B cell (primary cell): ENCODE measurements around the gene MCUB. TPM values are rescaled to one million over a fixed set of nuclear protein-coding genes. Genes with fewer than 3 reads are reported as not detected.

Source experiments
- ATAC-seq: fragments of 200-7000 bp; cut with Tn5 transposase; one replicate; pipeline ENCODE4 v1.10.0; 2021; ENCODE audit warnings: low read depth, mild to moderate bottlenecking, moderate number of reproducible peaks, moderate library complexity
- CTCF ChIA-PET: fragments of 350-600 bp; sonication (Branson Sonifier 250); formaldehyde crosslinking; loops from one replicate; lab custom pipeline; 2021; ENCODE audit warnings: antibody characterized with exemption, inconsistent platforms; lab: Charles Lee
- POLR2A ChIA-PET: fragments of 350-600 bp; sonication (Branson Sonifier 250); formaldehyde crosslinking; loops from one replicate; lab custom pipeline; 2021; ENCODE audit warnings: antibody characterized with exemption; lab: Charles Lee
- DNase-seq: peaks from one replicate; pipeline ENCODE4 v3.0.0; 2013
- H2AFZ ChIP-seq: 2 replicates; pipeline ENCODE4 v1.6.1; 2012; ENCODE audit warnings: mild to moderate bottlenecking, low read depth, low read length; ENCODE audit not compliant: insufficient read depth, poor library complexity, severe bottlenecking
- H3K27ac ChIP-seq, 2 donors: 1 replicate in 1 of 2; 2 replicates in 1 of 2; pipeline ENCODE4 v1.5.1; 2012 to 2013; ENCODE audit warnings: low read length in 2 of 2, mild to moderate bottlenecking in 2 of 2, moderate library complexity in 1 of 2
- H3K27me3 ChIP-seq, 4 experiments: fragments of 200-600 bp in 1 of 4; sonication (generic) in 1 of 4; replicated peaks in 1 of 4; 1 replicate in 2 of 4; 2 replicates in 2 of 4; pipeline versions ENCODE4 v1.6.1 to v1.7.0; 2013 to 2016; ENCODE audit warnings: low read length in 3 of 4, mild to moderate bottlenecking in 2 of 4, mixed read lengths in 1 of 4, moderate library complexity in 1 of 4; ENCODE audit not compliant: insufficient read depth in 4 of 4, control insufficient read depth in 3 of 4; ENCODE audit errors: control extremely low read depth in 1 of 4
- H3K36me3 ChIP-seq, 2 experiments: replicated peaks in 1 of 2; 1 replicate in 1 of 2; 2 replicates in 1 of 2; pipeline versions ENCODE4 v1.6.1 to v1.7.1; 2013; ENCODE audit warnings: low read length in 1 of 2; ENCODE audit not compliant: insufficient read depth in 2 of 2, control insufficient read depth in 1 of 2; ENCODE audit errors: control extremely low read depth in 1 of 2, extremely low read depth in 1 of 2
- H3K4me1 ChIP-seq, 2 donors: fragments of 200-600 bp in 1 of 2; sonication (generic) in 1 of 2; 1 replicate in 1 of 2; 2 replicates in 1 of 2; pipeline versions ENCODE4 v1.5.1 to v1.6.1; 2013 to 2017; ENCODE audit warnings: low read length in 2 of 2; ENCODE audit not compliant: control insufficient read depth in 2 of 2, insufficient read depth in 2 of 2
- H3K4me2 ChIP-seq: replicated peaks from 2 replicates; pipeline ENCODE3; 2012; ENCODE audit warnings: mild to moderate bottlenecking, low read depth, low read length; ENCODE audit not compliant: poor library complexity, severe bottlenecking
- H3K4me3 ChIP-seq, 5 experiments: fragments of 200-600 bp in 1 of 5; sonication (generic) in 1 of 5; 1 replicate in 3 of 5; 2 replicates in 2 of 5; pipeline versions ENCODE4 v1.5.1 to v1.7.0; 2011 to 2016; ENCODE audit warnings: low read length in 4 of 5, mild to moderate bottlenecking in 4 of 5, low read depth in 2 of 5, control low read depth in 1 of 5, moderate library complexity in 1 of 5; ENCODE audit not compliant: insufficient read depth in 1 of 5; ENCODE audit errors: control extremely low read depth in 1 of 5, extremely low read depth in 1 of 5
- H3K79me2 ChIP-seq: fragments of 200-600 bp; sonication (generic); one replicate; pipeline ENCODE4 v1.6.0; 2016; ENCODE audit warnings: low read length; ENCODE audit not compliant: control insufficient read depth, insufficient read depth
- H3K9ac ChIP-seq: fragments of 200-600 bp; sonication (generic); 2 replicates; pipeline ENCODE4 v1.6.1; 2017; ENCODE audit warnings: mild to moderate bottlenecking, low read length, moderate library complexity
- H3K9me3 ChIP-seq, 3 donors: one replicate each; pipeline versions ENCODE4 v1.6.1 to v1.7.1; 2013; ENCODE audit warnings: low read length in 2 of 3; ENCODE audit not compliant: control insufficient read depth in 2 of 3, insufficient read depth in 1 of 3; ENCODE audit errors: control extremely low read depth in 1 of 3
- H4K20me1 ChIP-seq: 2 replicates; pipeline ENCODE4 v1.6.0; 2012; ENCODE audit warnings: mild to moderate bottlenecking, low read length; ENCODE audit not compliant: insufficient read depth, control insufficient read depth, poor library complexity, severe bottlenecking
- H3K27ac Mint-ChIP-seq: one replicate; pipeline ENCODE4 v1.8.0; 2021; ENCODE audit warnings: mixed read lengths
- H3K27me3 Mint-ChIP-seq: one replicate; pipeline ENCODE4 v1.8.0; 2021; ENCODE audit warnings: mixed read lengths
- H3K4me1 Mint-ChIP-seq: one replicate; pipeline ENCODE4 v1.8.0; 2021; ENCODE audit warnings: mixed read lengths
- H3K4me3 Mint-ChIP-seq: one replicate; pipeline ENCODE4 v1.8.0; 2021; ENCODE audit warnings: mixed read lengths
- H3K9me3 Mint-ChIP-seq: one replicate; pipeline ENCODE4 v1.8.0; 2022; ENCODE audit warnings: mixed read lengths; ENCODE audit not compliant: insufficient read depth
- EZH2 ChIP-seq: IDR thresholded peaks from 2 replicates; pipeline ENCODE4 v1.6.1; 2012; ENCODE audit warnings: borderline replicate concordance, low read depth, mild to moderate bottlenecking, moderate library complexity, low read length; ENCODE audit not compliant: insufficient read depth, poor library complexity, severe bottlenecking
- WGBS: methylation state at CpG from one replicate; pipeline ENCODE4 v1.1.5; 2013; ENCODE audit warnings: missing lambda C conversion rate; ENCODE audit not compliant: insufficient coverage; 5-methylcytosine and 5-hydroxymethylcytosine counted together
- intact Hi-C: fragments of 100-400 bp; cut with micrococcal nuclease; formaldehyde crosslinking; loops from one replicate; pipeline ENCODE4 v1.10.0; 2022
- polyA plus RNA-seq: library from polyadenylated mRNA; depleted of rRNA; stranded (reverse); fragments of >200 nt; gene quantifications from 2 replicates; pipeline ENCODE4 v1.2.3, GENCODE V29; 2012
- total RNA-seq, 2 donors: library from RNA; stranded (reverse); fragments of 120-200 nt in 1 of 2; gene quantifications; 1 replicate in 1 of 2; 2 replicates in 1 of 2; pipeline versions ENCODE4 v1.2.3 to v1.2.4, GENCODE V29; 2013 to 2022
- TF ChIP-seq, protein P1 (sequence below): fragments of 200-600 bp; IDR thresholded peaks from one replicate; pipeline ENCODE4 v1.8.0; 2022; ENCODE audit warnings: antibody characterized with exemption, mild to moderate bottlenecking

MCUB gene
- total and polyA plus RNA-seq, 2 donors (not counting 1 experiment from before 2014, with no cell fraction given), result 59.3 to 114 TPM

DNA sequence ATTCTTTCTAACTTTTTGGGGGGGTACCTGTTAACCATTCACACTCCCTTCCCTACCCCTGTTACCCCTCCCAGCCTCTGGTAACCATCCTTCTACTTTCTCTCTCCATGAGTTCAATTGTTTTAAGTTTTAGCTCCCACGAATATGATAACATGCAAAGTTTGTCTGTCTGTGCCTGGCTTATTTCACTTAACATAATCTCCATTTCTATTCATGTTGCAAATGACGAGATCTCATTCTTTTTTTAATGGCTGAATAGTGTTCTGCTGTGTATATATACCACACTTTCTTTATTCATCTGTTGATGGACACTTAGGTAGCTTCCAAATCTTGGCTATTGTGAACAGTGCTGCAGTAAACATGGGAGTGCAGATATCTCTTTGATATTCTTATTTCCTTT, 41.3 kb downstream of the MCUB start:
- peaks cover 0 to 11% of the 10 kb centered on the region in 2 experiments for H3K36me3 ChIP-seq
- POLR2A ChIA-PET, result no interaction called here
- Mint-ChIP-seq H3K4me3 (no peak overlapping the region), H3K27ac (no peak overlapping the region), H3K4me1 (peaks cover 38% of the 10 kb centered on the region), H3K9me3 (peaks cover 4% of the 10 kb centered on the region), H3K27me3 (no peaks in the 10 kb centered on the region)
- ATAC-seq (no peak), DNase-seq (no peak)
- no peaks in the 10 kb centered on the region for H3K27me3 ChIP-seq
- no peak overlapping the region for H3K9ac ChIP-seq
- intact Hi-C loops, result no loop called here
- peaks cover 62% of the 10 kb centered on the region for H3K79me2 ChIP-seq
- peaks cover 0 to 6% of the 10 kb centered on the region in 2 donors for H3K4me1 ChIP-seq
- no peak overlapping the region for H3K4me2 ChIP-seq
- H3K9me3 ChIP-seq, result peaks cover 0 to 15% (median 1%) of the 10 kb centered on the region in 3 donors
- no peak for TF ChIP-seq EZH2
- TF ChIP-seq, protein P1, sequence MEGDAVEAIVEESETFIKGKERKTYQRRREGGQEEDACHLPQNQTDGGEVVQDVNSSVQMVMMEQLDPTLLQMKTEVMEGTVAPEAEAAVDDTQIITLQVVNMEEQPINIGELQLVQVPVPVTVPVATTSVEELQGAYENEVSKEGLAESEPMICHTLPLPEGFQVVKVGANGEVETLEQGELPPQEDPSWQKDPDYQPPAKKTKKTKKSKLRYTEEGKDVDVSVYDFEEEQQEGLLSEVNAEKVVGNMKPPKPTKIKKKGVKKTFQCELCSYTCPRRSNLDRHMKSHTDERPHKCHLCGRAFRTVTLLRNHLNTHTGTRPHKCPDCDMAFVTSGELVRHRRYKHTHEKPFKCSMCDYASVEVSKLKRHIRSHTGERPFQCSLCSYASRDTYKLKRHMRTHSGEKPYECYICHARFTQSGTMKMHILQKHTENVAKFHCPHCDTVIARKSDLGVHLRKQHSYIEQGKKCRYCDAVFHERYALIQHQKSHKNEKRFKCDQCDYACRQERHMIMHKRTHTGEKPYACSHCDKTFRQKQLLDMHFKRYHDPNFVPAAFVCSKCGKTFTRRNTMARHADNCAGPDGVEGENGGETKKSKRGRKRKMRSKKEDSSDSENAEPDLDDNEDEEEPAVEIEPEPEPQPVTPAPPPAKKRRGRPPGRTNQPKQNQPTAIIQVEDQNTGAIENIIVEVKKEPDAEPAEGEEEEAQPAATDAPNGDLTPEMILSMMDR, result no peak
- CTCF ChIA-PET, result interaction anchor here (0.6 kb wide), 1 partner anchor 80 kb away, joined by 3 read pairs; no protein-coding TSS in a partner anchor
- no CpG with 5 or more reads among the region's 2 CpGs for WGBS
- H2AFZ ChIP-seq, result no peak overlapping the region
- peaks cover 60% of the 10 kb centered on the region for H4K20me1 ChIP-seq
- no peak overlapping the region for H3K4me3 ChIP-seq
- no peak overlapping the region for H3K27ac ChIP-seq

DNA sequence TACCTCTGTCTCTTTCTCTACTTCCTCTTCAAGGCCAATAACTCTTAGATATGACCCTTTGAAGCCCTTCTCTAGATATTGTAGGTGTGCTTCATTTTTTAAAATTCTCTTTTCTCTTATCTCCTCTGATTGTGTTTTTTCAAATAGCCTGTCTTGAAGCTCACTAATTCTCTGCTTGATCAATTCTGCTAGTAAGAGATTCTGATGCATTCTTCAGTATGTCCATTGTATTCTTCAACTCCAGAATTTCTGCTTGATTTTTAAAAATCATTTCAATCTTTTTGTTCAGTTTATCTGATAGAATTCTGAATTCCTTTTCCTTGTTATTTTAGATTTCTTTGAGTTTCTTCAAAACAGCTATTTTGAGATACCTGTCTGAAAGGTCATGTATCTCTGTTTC, 47.9 kb downstream of the MCUB start:
- peaks cover 30% of the 10 kb centered on the region for H3K4me1 Mint-ChIP-seq
- intact Hi-C loops, result no loop called here
- H3K27ac ChIP-seq, result no peak overlapping the region
- DNase-seq (no peak), ATAC-seq (no peak)
- H3K9me3 ChIP-seq, result peaks cover 8 to 36% (median 18%) of the 10 kb centered on the region in 3 donors
- ChIA-PET POLR2A (no interaction called here), CTCF (no interaction called here)
- H3K9me3 Mint-ChIP-seq, result peaks cover 11% of the 10 kb centered on the region
- no peak overlapping the region for H3K9ac ChIP-seq
- peaks cover 83% of the 10 kb centered on the region for H4K20me1 ChIP-seq
- H3K36me3 ChIP-seq, result peaks cover 1 to 20% of the 10 kb centered on the region in 2 experiments
- H3K27ac Mint-ChIP-seq, result no peak overlapping the region
- no peaks in the 10 kb centered on the region for H3K27me3 ChIP-seq
- H3K4me3 ChIP-seq, result no peak overlapping the region
- H3K79me2 ChIP-seq, result peaks cover 88% of the 10 kb centered on the region
- peaks cover 0 to 3% of the 10 kb centered on the region in 2 donors for H3K4me1 ChIP-seq
- H3K4me3 Mint-ChIP-seq, result no peak overlapping the region
- H3K4me2 ChIP-seq, result no peak overlapping the region
- H3K27me3 Mint-ChIP-seq, result no peaks in the 10 kb centered on the region
- no peak overlapping the region for H2AFZ ChIP-seq
- no peak for TF ChIP-seq EZH2
- TF ChIP-seq, protein P1, result no peak
